NCI-H187 treated with DMSO at 0.1 percent for 48 hours (cell line): ENCODE data around the gene UGT1A6.

Source experiments
- DNase-seq: peaks from one replicate; lab custom pipeline; 2025; lab: John Stamatoyannopoulos, UW

Gene UGT1A6

DNA sequence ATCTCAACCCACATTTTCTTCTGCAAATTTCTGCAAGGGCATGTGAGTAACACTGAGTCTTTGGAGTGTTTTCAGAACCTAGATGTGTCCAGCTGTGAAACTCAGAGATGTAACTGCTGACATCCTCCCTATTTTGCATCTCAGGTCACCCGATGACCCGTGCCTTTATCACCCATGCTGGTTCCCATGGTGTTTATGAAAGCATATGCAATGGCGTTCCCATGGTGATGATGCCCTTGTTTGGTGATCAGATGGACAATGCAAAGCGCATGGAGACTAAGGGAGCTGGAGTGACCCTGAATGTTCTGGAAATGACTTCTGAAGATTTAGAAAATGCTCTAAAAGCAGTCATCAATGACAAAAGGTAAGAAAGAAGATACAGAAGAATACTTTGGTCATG lies 75.4 kb downstream of the UGT1A6 start:
- no peak for DNase-seq

DNA sequence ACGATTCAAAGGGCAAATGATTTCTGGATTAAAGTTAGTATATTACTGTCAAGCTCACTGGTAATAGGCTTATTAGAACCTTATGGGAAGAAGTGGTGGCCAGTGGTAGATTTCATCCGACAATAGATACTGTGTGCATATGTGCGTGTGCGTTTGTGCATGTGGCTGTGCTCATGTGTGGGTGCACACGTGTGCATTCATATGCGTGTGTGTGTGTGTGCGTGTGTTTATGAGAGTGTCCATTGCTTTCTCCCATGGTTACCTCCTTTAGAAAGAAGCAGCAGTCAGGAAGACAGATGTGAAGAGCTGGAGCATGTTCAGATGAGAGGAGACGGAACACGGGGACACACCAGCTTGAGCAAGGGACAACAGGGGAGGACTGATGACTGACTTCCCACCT lies 76.6 kb downstream of the UGT1A6 start:
- no peak for DNase-seq

DNA sequence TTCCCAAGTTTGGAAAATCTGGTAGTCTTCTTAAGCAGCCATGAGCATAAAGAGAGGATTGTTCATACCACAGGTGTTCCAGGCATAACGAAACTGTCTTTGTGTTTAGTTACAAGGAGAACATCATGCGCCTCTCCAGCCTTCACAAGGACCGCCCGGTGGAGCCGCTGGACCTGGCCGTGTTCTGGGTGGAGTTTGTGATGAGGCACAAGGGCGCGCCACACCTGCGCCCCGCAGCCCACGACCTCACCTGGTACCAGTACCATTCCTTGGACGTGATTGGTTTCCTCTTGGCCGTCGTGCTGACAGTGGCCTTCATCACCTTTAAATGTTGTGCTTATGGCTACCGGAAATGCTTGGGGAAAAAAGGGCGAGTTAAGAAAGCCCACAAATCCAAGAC lies 79.5 kb downstream of the UGT1A6 start:
- DNase-seq = no peak

DNA sequence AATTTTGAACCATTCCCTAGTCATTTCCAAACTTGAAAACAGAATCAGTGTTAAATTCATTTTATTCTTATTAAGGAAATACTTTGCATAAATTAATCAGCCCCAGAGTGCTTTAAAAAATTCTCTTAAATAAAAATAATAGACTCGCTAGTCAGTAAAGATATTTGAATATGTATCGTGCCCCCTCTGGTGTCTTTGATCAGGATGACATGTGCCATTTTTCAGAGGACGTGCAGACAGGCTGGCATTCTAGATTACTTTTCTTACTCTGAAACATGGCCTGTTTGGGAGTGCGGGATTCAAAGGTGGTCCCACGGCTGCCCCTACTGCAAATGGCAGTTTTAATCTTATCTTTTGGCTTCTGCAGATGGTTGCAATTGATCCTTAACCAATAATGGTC lies 79.9 kb downstream of the UGT1A6 start:
- no peak for DNase-seq

DNA sequence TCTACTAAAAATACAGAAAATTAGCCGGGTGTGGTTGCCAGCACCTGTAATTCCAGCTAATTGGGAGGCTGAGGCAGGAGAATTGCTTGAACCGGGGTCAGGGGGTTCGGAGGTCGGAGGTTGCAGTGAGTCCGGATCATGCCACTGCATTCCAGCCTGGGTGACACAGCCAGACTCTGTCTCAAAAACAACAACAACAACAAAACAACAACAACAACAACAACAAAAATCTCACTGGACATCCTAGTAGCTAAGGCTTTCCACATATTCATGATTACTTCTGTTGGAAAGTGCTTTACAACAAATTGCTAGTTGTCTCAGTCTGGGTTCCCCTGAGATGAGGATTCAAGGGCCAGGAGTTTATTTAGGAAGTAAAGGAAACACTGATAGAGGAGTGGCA lies 81.2 kb downstream of the UGT1A6 start:
- DNase-seq = no peak

DNA sequence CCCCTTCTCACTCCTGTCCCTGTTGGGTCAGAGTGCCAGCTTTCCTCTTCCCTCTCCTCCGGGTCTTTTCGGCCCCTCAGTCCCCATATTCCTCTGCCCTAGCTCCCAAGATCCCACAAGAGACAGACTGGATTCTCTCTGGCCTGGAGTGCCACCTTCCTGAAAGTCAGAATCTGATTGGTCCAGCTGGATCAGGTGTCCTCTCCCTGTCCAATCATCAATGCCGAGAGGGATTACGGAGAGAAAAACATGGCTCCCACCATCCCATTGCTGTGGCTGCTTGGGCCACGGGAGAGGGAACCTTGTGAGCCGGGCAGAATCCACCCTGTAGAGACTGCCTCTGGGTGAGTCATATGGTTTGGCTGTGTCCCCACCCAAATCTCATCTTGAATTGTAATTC lies 82.7 kb downstream of the UGT1A6 start:
- no peak for DNase-seq

DNA sequence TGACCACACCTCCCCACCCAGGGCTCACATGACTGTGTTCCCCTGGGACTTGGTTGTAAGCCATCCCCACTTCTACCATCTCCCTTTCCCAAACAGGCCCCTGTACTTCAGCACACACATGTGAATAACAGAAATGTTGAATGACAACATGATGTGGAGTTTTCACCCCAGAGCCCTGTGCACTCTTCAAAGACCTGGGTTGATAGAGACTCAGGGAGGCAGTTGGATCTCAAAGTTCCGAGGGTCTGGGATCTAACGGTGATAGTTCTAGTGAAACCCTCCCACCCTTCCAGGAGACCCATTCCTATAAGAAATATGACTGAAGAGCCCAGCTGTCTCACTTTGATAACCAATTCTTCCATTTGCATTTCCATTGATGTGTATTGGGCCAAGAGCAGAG lies 85.3 kb downstream of the UGT1A6 start, which contains the start of gene MROH2A:
MROH2A (plus strand) TSS at position 301 of the 400 bp plus-strand sequence. CDS start 1,029 bp downstream, outside the sequence.
- DNase-seq = no peak

DNA sequence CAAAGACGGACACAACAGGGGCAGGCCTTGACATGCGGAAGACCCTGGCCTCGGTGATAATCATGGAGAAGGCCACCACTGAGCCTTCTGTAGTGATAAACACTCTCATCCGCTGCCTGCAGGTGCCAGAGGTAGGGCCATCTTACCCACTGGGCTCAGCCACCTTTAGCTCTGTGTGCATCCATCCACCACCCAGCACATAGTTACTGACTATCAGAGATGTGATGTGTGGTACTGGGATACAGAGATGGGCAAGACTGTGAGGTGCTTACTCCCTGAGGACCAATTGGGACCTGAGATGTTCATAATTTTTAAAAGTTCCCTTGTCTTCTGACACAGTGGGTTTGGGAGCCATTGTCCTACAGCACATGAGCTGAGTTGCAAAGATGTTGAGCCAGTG lies 87.0 kb downstream of the UGT1A6 start:
- no peak for DNase-seq

DNA sequence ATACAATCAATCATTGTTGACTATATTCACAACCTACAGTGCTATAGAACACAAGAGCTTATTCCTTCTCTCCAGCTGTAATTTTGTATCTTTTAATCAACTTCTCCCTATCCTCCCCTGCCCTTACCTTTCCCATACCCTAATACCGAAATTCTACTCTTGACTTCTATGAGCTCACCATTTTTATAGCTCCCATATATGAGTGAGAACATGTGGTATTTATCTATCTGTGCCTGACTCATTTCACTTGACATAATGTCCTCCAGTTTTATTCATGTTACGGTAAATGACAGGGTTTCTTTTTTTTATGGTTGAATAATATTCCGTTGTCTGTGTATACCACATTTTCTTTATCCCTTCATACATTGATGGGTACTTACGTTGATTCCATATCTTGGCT lies 88.1 kb downstream of the UGT1A6 start:
- DNase-seq = no peak

DNA sequence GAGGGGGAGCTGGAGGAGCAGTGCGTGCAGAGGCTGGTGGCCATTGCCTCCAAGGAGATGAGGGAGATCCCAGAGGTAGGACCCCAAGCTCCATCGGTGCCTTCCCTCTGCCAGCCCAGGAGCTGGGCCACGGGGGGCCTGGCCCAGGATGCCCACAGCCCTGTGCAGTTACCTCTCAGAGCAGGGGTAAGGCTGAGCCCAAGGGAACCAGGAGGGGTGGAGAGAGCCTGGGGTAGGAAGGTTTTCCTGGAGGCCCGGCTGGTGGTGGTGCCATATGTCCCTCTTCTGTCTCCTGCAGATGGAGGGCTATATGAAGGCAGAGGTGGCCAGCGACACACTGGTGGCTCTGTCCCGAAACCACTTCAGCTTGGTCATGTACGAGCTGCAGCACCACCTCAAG lies 96.9 kb downstream of the UGT1A6 start:
- DNase-seq = no peak

DNA sequence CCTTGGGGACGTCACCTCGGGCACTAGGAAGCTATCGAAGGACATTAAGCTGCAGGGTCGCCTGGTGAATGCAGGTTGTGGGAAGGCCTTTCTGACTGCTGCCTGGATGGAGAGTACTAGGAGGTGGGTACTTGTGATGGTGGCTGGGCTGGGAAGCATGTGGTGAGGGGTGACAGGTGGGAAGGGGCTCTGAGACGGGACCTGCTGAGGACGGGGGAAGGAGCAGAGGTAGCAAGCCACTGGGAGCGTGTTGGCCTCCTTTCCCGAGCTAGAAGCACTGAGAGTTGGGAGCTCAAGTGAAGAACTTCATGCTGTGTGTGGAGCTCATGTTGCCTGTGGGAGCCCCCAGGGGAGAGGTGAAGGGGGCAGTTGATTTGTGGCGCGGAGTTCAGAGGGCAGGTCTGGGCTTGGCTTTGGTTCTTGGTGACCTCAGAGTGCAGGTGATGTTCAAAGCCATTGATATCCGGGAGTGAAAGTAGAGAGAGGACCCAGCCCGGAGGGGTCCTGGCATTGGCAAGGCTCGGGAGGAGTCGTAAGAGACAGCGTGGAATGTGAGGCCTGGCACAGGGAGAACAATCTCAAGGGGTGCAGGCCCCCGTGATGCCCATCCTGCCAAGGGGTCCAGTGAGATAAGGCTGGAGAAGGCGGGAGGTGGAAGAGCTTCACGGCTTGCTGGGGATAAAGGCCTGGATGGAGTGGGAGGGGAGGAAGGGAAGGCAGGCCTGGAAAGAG lies 98.6 kb downstream of the UGT1A6 start:
- DNase-seq = no peak

DNA sequence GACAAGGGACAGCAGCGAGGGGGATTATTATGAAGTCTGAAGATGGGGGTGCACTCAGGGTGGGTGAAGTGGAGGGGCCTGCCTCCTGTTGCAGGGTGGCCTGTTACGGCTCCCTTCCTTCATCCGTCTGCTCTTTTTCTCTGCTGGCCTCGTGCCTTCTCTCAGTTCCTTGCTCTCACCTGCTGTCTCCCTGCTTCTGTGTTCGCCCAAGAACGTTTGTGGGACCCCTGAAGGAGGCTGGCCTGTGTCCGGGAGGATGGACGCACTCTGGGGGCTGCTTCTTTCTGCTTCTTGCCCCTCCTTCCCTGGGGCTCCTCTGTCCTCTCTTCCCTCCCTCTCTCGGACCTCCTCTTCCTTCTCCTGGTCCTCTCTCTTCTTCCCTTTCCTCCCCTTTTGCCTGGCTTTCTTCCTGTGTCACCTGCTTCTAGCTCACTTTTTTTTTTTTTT lies 99.2 kb downstream of the UGT1A6 start:
- DNase-seq = no peak

DNA sequence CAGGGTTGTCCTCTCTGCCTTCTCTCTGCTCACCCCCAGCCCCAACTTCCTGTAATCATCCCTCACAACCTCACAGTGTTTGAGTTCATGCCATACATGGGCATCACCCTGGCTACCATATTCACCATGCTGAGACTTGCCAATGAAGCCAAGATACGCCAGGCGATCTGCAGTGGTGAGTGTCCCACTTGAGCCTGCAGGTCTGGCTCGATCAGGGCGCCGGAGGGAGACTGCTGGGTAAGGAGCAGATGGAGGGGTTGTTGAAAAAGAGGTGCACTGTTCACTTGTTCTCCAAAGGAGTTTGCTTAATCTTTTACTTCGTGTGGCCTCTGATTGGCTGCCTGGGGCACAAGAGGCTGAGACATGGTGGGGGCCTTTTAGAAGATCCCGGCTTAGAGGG lies 100.0 kb downstream of the UGT1A6 start:
- no peak for DNase-seq

DNA sequence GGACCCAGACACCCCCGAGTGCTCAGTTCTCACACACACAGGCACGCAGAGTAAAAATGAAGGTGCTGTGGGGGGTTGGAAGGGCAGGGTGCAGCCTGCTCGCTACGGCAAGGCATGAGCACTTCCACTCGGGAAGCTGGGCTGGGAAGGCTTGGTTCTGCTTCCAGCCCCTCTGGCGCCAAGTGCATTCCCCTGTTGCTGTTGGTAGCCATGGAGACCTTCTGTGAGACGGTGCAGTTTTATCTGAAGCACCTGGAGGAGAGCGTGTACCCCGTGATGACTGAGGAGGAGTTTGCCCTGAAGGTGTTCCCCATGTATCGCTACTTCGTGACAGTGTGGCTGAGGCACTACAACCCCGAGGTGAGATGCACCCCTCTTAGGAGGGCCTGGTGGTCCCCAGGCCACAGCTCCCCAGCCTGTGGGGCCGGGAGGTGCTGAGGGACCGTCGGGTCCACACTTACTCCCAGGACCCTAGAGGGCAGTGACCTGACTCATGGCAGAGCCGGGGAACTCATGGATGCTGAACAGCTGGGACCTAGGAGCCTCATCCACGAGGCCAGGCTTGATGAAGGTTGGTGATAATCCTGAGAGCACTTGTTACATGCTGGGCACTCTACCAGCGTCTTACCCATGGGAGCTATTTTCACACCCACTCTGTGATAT lies 100.9 kb downstream of the UGT1A6 start:
- DNase-seq = no peak

DNA sequence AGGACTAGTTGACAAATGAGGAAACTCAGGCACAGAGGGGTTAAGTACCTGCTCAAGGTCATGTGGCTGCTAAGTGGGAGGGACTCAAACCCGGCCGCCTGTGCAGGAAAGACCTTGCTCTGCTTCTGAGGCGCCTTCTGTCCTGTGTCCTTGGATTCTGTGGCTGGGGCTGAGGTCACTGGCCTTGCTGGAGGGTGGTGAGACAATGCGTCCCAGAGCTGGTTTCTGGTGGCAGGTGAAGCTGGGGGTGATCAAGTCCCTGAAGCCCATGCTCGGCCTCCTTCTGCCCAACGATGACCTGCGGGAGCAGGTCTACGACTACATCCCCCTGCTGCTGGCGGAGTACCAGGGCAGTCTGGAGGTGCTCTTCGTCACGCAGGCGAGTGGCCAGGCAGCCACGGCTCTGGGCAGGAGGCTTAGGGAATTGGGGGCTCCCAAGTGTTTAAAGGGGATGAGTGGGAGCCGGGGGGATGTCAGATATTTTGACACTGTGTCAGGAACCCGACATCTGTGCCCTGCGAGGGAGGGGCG lies 101.5 kb downstream of the UGT1A6 start:
- DNase-seq = no peak

DNA sequence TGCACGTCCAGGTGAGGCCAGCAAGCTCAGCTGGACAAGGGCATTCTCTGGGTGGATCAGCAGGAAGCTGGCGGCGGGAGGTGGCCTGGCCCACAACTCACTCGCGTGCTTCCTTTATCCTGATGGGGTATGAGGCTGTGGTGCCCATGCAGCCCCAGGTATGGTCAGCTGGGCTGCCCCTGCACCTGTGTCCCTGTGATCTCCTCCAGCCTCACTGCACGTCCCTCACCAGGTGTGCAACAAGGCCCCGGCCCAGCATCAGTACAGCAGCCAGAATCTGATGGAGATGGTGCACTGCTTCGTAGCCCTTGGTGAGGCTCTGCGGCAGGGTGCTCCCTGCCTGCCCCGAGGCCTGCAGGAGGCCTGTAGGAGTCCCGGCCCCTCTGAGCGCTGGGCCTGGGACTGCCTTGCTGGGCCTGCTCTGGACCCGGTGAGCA lies 103.1 kb downstream of the UGT1A6 start:
- DNase-seq = no peak

DNA sequence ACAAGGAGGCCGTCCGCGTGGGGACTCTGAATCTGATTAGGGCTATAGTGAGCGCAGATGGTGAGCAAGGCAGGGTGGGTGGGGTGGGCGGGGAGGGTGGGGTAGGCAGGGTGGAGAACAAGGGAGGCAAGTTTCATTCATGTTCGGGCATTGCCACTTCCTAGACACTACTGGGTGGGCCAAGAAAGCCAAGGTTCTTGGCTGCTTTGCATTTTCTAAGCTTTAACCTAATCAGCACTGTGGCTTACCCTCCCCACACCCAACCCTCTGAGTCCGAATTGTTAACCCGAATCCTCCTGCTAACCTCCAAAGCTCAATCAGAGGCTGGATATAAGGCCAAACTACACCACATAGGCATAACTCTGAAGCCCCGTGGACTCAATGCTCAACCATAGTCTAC lies 103.6 kb downstream of the UGT1A6 start:
- DNase-seq = no peak

DNA sequence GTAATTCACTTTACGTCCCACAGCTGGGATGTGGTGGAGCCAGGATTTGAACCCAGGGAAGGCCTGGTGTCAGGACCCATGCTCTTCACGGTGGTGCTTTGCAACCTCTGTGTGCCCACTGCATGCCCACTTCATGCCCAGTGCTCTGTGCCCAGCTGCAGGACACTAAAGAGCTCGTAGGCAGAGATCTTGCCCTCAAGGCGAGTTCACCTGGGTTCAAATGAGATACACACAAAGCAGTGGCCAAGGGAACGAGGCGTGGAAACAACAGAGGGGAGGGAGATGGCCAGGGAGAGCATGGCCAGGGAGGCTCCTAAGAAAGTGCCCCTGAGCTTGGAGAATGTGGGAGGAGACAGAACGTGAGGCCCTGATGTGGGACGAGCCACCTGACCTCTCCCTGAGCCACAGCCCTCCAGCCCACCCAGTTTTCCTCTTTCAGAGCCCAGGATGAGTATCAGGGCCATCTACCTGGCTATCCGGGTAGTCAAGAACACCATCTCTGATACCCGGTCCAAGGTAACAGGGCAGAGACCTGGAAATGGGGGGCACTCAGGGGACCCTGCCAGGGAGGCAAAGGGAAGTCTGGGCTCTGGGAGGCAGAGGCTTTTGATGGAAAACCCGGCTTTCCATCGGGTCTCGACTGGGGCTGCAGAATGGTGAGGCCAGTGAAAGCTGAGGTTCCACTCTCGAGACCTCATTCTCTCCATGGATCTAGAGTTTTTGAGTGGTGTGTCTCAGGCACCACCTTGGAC lies 105.8 kb downstream of the UGT1A6 start:
- DNase-seq = no peak

DNA sequence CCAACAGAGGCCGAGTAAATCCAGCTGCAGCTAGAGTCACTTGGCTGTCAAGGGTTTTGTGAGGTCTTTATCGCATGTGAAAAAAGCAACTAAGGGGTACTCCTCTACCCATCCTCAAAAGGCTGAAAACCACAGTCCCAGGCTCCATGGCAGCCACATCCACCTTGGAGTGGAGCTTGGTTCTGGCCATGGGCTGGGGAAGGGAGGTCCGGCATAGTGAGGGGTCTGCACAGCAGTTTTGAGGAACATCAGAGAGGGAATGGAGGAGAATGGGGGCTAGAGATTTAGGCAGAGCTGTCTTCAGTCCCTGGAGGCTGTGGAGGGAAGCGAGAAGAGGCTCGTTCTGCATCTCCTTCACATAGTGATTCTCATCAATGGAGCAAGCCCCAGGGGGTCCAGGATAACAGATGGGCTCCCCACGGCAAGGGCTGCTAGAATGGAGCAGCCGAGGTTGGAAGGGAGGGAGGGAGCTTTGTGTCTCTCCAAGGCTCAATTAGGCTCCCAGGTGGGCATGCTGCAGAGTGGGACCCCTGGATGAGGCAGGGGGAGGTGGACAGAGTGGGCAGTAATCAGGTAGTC lies 106.5 kb downstream of the UGT1A6 start:
- DNase-seq = no peak

DNA sequence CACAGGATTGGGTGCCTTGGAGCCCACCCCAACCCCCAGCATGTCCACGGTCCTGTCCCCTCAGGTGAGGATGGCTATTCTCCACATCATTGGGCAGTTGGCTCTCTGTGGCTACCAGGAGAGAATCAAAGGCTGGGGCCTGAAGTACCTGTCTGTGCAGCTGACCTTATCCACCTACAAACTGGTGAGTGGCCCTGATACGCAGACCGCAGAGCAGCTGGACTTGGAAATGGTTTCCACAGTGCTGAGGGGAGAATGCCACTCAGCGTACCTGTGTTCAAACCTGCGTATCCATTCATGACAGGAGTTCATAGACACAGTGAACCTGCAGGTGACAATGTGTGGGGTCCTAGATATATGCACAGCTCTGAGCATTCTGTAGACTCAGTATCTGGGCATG lies 107.0 kb downstream of the UGT1A6 start:
- no peak for DNase-seq

DNA sequence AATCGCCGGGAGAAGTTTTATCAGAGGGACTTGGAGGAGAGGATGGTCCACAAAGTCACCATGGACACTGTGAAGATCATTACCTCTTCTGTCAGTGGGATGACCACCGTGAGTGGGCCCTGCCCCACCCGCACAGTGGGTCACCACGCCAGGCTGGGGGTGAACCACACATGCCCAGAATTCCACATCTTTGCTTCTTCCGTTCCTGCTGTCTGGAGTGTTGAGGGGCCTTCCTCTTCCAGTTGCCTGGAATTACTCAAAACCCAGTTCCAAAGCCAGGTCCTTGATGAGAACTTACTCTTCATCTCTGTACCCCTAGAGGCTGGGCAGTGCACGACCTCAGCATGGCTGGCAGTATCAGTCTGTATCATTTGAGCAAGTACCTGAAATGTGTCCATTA lies 107.5 kb downstream of the UGT1A6 start:
- DNase-seq = no peak

DNA sequence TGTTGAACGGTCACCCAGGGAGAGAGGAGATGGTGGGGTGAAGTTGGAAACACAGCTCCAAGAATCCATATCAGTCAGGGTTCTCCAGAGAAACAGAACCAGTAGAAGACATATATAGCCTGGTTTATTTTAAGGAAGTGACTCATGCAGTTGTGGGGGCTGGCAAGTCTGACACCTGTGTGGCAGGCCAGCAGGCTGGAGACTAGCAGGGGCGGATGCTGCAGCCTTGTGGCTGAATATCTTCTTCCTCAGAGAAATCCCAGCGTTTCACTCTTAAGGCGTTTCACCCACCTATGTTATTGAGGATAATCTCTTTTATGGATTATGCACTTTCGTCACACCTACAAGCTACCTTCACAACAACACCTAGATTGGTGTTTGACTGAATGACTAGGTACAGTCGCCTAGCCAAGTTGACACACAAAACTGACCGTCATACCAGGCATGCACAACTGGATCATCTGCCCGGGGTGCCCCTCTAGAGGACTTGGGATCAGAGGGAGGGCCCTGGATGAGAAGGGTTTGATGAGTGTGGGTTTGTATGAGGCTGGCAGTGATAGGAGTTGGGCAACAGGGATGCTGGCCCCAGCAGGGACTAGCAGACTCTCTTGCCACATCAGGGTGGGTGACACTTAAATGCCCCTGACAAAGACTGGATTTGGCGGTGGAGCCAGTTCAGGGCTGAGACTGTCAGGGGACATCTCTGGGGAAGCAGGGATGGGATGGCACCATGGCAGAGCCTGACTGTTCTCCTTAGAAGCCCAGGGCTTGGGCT lies 108.9 kb downstream of the UGT1A6 start:
- DNase-seq = no peak
